DMS 273 (cell line): ENCODE results near the gene IRS2.

Experiments
- DNase-seq: peaks from one replicate; lab custom pipeline; 2025; ENCODE audit not compliant: unreplicated experiment; lab: John Stamatoyannopoulos, UW

The IRS2 gene

GRCh38 chr13:109782823-109783431, 3.5 kb downstream of the IRS2 start:
- DNase-seq, result no peak

- DNase-seq, result no peak
Measured at GRCh38 chr13:109782066-109782822, 4.1 kb downstream of the IRS2 start.

- no peak for DNase-seq
Measured at GRCh38 chr13:109781384-109782065, 4.9 kb downstream of the IRS2 start.

GRCh38 chr13:109780845-109781383, 5.5 kb downstream of the IRS2 start:
- DNase-seq, result no peak

GRCh38 chr13:109779876-109780510, 6.4 kb downstream of the IRS2 start:
- DNase-seq, result no peak

- no peak for DNase-seq
Measured at GRCh38 chr13:109779074-109779473, 7.3 kb downstream of the IRS2 start.

- DNase-seq, result no peak
Measured at GRCh38 chr13:109778102-109778542, 8.3 kb downstream of the IRS2 start.

- DNase-seq, result no peak
Measured at GRCh38 chr13:109776575-109776974, 9.8 kb downstream of the IRS2 start.

- no peak for DNase-seq
Measured at GRCh38 chr13:109773786-109774185, 12.6 kb downstream of the IRS2 start.

- no peak for DNase-seq
Measured at GRCh38 chr13:109773276-109773675, 13.1 kb downstream of the IRS2 start.

GRCh38 chr13:109771926-109772325, 14.5 kb downstream of the IRS2 start:
- DNase-seq, result no peak

- no peak for DNase-seq
Measured at GRCh38 chr13:109770436-109770835, 15.9 kb downstream of the IRS2 start.

- no peak for DNase-seq
Measured at GRCh38 chr13:109769921-109770320, 16.5 kb downstream of the IRS2 start.

- no peak for DNase-seq
Measured at GRCh38 chr13:109769275-109769674, 17.1 kb downstream of the IRS2 start.

GRCh38 chr13:109768616-109769015, 17.8 kb downstream of the IRS2 start:
- DNase-seq, result no peak

GRCh38 chr13:109768176-109768575, 18.2 kb downstream of the IRS2 start:
- DNase-seq, result no peak

GRCh38 chr13:109767023-109767422, 19.4 kb downstream of the IRS2 start:
- DNase-seq, result no peak

- DNase-seq, result peak; percentile 81
Measured at GRCh38 chr13:109764470-109765291, 21.7 kb downstream of the IRS2 start.

- DNase-seq, result no peak
Measured at GRCh38 chr13:109764045-109764444, 22.3 kb downstream of the IRS2 start.

- DNase-seq, result no peak
Measured at GRCh38 chr13:109762791-109763190, 23.6 kb downstream of the IRS2 start.
